IMR-90 (cell line): ENCODE results near the gene LAPTM5. TPM values are rescaled to one million over a fixed set of nuclear protein-coding genes. Genes with fewer than 3 reads are reported as not detected.

Experiments
- ATAC-seq: fragments of 200-7000 bp; cut with Tn5 transposase; 2 replicates; pipeline ENCODE4 v1.9.1; 2020; ENCODE audit warnings: low read depth, mild to moderate bottlenecking, moderate library complexity
- BruUV-seq: library from RNA; stranded (reverse); fragments of 400-500 nt; replicated peaks from 2 replicates; lab custom pipeline; 2021; lab: Mats Ljungman, UMichigan
- CTCF ChIA-PET: fragments of 300-600 bp; formaldehyde crosslinking; extraction: SDS; loops from one replicate; lab custom pipeline; 2021; ENCODE audit warnings: antibody characterized with exemption; lab: Yijun Ruan, JAX
- POLR2A ChIA-PET: fragments of 300-600 bp; sonication (Branson Sonifier 250); formaldehyde crosslinking; loops from one replicate; lab custom pipeline; 2022; ENCODE audit warnings: antibody characterized with exemption; ENCODE audit not compliant: unreplicated experiment; lab: Charles Lee
- DNase-seq: peaks from one replicate; pipeline ENCODE4 v3.0.0; 2013
- H2AFZ ChIP-seq: replicated peaks from 2 replicates; pipeline ENCODE3; 2013; ENCODE audit warnings: low read length, mild to moderate bottlenecking; ENCODE audit not compliant: poor library complexity
- H2AK5ac ChIP-seq: 2 replicates; pipeline ENCODE4 v1.6.1; 2013; ENCODE audit warnings: low read depth, low read length, inconsistent platforms
- H2AK9ac ChIP-seq: replicated peaks from 2 replicates; pipeline ENCODE3; 2013; ENCODE audit warnings: mild to moderate bottlenecking, low read depth, low read length, moderate library complexity; ENCODE audit not compliant: poor library complexity
- H2BK120ac ChIP-seq: 2 replicates; pipeline ENCODE4 v1.6.1; 2013; ENCODE audit warnings: low read depth, low read length, inconsistent platforms
- H2BK15ac ChIP-seq: 3 replicates; pipeline ENCODE4 v1.6.1; 2013; ENCODE audit warnings: low read depth, low read length, inconsistent platforms
- H2BK20ac ChIP-seq: 2 replicates; pipeline ENCODE4 v1.6.1; 2013; ENCODE audit warnings: low read depth, mild to moderate bottlenecking, inconsistent platforms, low read length, moderate library complexity
- H2BK5ac ChIP-seq: 2 replicates; pipeline ENCODE4 v1.6.1; 2013; ENCODE audit warnings: mild to moderate bottlenecking, low read depth, low read length, inconsistent platforms; ENCODE audit not compliant: poor library complexity, severe bottlenecking
- H3K14ac ChIP-seq: replicated peaks from 2 replicates; pipeline ENCODE4 v1.6.1; 2013; ENCODE audit warnings: low read depth, low read length, inconsistent platforms
- H3K18ac ChIP-seq: 2 replicates; pipeline ENCODE4 v1.6.1; 2013; ENCODE audit warnings: low read depth, low read length, control low read depth
- H3K23ac ChIP-seq: 2 replicates; pipeline ENCODE4 v1.6.1; 2013; ENCODE audit warnings: low read depth, low read length, inconsistent platforms
- H3K27ac ChIP-seq: 2 replicates; pipeline ENCODE4 v1.5.1; 2013; ENCODE audit warnings: mild to moderate bottlenecking, control low read depth, low read length; ENCODE audit not compliant: insufficient read depth
- H3K27me3 ChIP-seq: 2 replicates; pipeline ENCODE4 v1.6.1; 2013; ENCODE audit warnings: low read length; ENCODE audit not compliant: control insufficient read depth, insufficient read depth
- H3K36me3 ChIP-seq: 2 replicates; pipeline ENCODE4 v1.6.1; 2013; ENCODE audit warnings: low read length, mixed read lengths; ENCODE audit not compliant: control insufficient read depth, insufficient read depth
- H3K4ac ChIP-seq: 2 replicates; pipeline ENCODE4 v1.6.1; 2013; ENCODE audit warnings: low read depth, low read length, inconsistent platforms
- H3K4me1 ChIP-seq: 2 replicates; pipeline ENCODE4 v1.6.1; 2013; ENCODE audit warnings: low read length, mixed read lengths; ENCODE audit not compliant: control insufficient read depth, insufficient read depth
- H3K4me2 ChIP-seq: 2 replicates; pipeline ENCODE4 v1.6.1; 2013; ENCODE audit warnings: low read depth, mild to moderate bottlenecking, control low read depth, low read length, moderate library complexity
- H3K4me3 ChIP-seq: 2 replicates; pipeline ENCODE4 v1.5.1; 2013; ENCODE audit warnings: low read depth, mild to moderate bottlenecking, control low read depth, low read length, moderate library complexity; ENCODE audit not compliant: insufficient read depth
- H3K56ac ChIP-seq: 2 replicates; pipeline ENCODE4 v1.6.1; 2013; ENCODE audit warnings: low read length, inconsistent platforms; ENCODE audit not compliant: insufficient read depth; ENCODE audit errors: extremely low read depth
- H3K79me1 ChIP-seq, 2 experiments: 2 replicates each; pipeline ENCODE4 v1.6.1; 2013; ENCODE audit warnings: low read length in 2 of 2, inconsistent platforms in 1 of 2, low read depth in 1 of 2
- H3K9ac ChIP-seq: 2 replicates; pipeline ENCODE4 v1.6.1; 2013; ENCODE audit warnings: low read depth, low read length, control low read depth
- H3K9me1 ChIP-seq: 2 replicates; pipeline ENCODE4 v1.6.1; 2013; ENCODE audit warnings: low read length, inconsistent platforms; ENCODE audit not compliant: insufficient read depth
- H3K9me3 ChIP-seq: 2 replicates; pipeline ENCODE4 v1.6.1; 2013; ENCODE audit warnings: low read length; ENCODE audit not compliant: control insufficient read depth, insufficient read depth
- H4K20me1 ChIP-seq: 2 replicates; pipeline ENCODE4 v1.6.1; 2013; ENCODE audit warnings: low read length, inconsistent platforms; ENCODE audit not compliant: insufficient read depth
- H4K5ac ChIP-seq: 2 replicates; pipeline ENCODE4 v1.6.1; 2013; ENCODE audit warnings: mild to moderate bottlenecking, low read depth, low read length, control low read depth
- H4K8ac ChIP-seq, 2 experiments: 2 replicates each; pipeline ENCODE4 v1.6.1; 2013; ENCODE audit warnings: low read depth in 2 of 2, low read length in 2 of 2, control low read depth in 1 of 2, inconsistent platforms in 1 of 2
- H4K91ac ChIP-seq: 2 replicates; pipeline ENCODE4 v1.6.1; 2013; ENCODE audit warnings: low read depth, low read length, inconsistent platforms; ENCODE audit not compliant: insufficient read depth
- CHD1 ChIP-seq: IDR thresholded peaks from 2 replicates; pipeline ENCODE4 v1.6.1; 2012; ENCODE audit warnings: low read depth, low read length, improper control_type of control experiment
- MAZ ChIP-seq: IDR thresholded peaks from 2 replicates; pipeline ENCODE4 v1.6.1; 2012; ENCODE audit warnings: low read depth, mild to moderate bottlenecking, low read length, improper control_type of control experiment, moderate library complexity, borderline replicate concordance
- RFX5 ChIP-seq: IDR thresholded peaks from 2 replicates; pipeline ENCODE4 v1.8.0; 2012; ENCODE audit warnings: low read depth, mild to moderate bottlenecking, low read length, moderate library complexity
- WGBS, 2 experiments: methylation state at CpG; one replicate each; pipeline versions ENCODE4 v1.1.5 to v1.1.7; 2013; ENCODE audit warnings: missing lambda C conversion rate in 2 of 2; ENCODE audit not compliant: insufficient read length in 1 of 2; ENCODE audit errors: extremely low coverage in 2 of 2; 5-methylcytosine and 5-hydroxymethylcytosine counted together
- dilution Hi-C: fragments of 300-500 bp; cut with HindIII; formaldehyde crosslinking; loops from one replicate; pipeline ENCODE4 v1.14.3; 2018; ENCODE audit warnings: low sequenced_read_pairs; ENCODE audit not compliant: unreplicated experiment
- in situ Hi-C: fragments of 300-500 bp; cut with MboI; formaldehyde crosslinking; loops from 3 replicates; pipeline ENCODE4 v1.14.3; 2019; ENCODE audit warnings: low sequenced_read_pairs, inconsistent platforms, mixed read lengths
- intact Hi-C: fragments of 100-400 bp; cut with micrococcal nuclease; formaldehyde crosslinking; loops from 2 replicates; pipeline ENCODE4 v1.10.0; 2022
- polyA plus RNA-seq, 3 experiments: library from polyadenylated mRNA; depleted of rRNA; stranded (reverse); fragments of >200 nt; gene quantifications; 2 replicates each; pipeline ENCODE4 v1.2.3, GENCODE V29; 2012; ENCODE audit warnings: low replicate concordance in 1 of 3
- total RNA-seq: library from RNA; depleted of rRNA; stranded (reverse); fragments of >200 nt; gene quantifications from 2 replicates; pipeline ENCODE4 v1.2.3, GENCODE V29; 2012

Gene LAPTM5
- total and polyA plus RNA-seq, 2 of the 4 experiments (the other 2 are of a cell fraction): 0.09 TPM; not detected in 1

GRCh38 chr1:30744060-30744756 lies 13.4 kb downstream of the LAPTM5 start:
- Histone ChIP-seq H2AK9ac (no peak overlapping the region), H4K8ac (no peak overlapping the region), H3K56ac (no peak overlapping the region), H3K9me3 (no peaks in the 10 kb centered on the region), H3K9ac (no peak overlapping the region), H4K5ac (no peak overlapping the region), H3K27me3 (peaks cover 17% of the 10 kb centered on the region; the same call in 1 of the 2 replicates), H2BK15ac (no peak overlapping the region), H3K79me1 (no peaks in the 10 kb centered on the region), H2AFZ (no peak overlapping the region), H3K27ac (no peak overlapping the region), H2AK5ac (no peak overlapping the region), H3K18ac (no peak overlapping the region), H4K91ac (no peak overlapping the region), H2BK5ac (no peak overlapping the region), H3K4me1 (peaks cover 6% of the 10 kb centered on the region), H3K4me3 (no peak overlapping the region), H2BK20ac (no peak overlapping the region), H3K9me1 (peaks cover 5% of the 10 kb centered on the region; the same call in 1 of the 2 replicates), H3K23ac (no peak overlapping the region), H2BK120ac (no peak overlapping the region), H3K36me3 (no peaks in the 10 kb centered on the region), H3K4me2 (no peak overlapping the region), H3K14ac (no peak overlapping the region), H4K20me1 (no peaks in the 10 kb centered on the region), H3K4ac (no peak overlapping the region)
- peak; percentile 73 for DNase-seq
- TF ChIP-seq CHD1 (no peak), MAZ (no peak), RFX5 (no peak)
- CTCF ChIA-PET: interaction anchor here (0.6 kb wide), 1 partner anchor 17 kb away, joined by 3 read pairs; no protein-coding TSS in a partner anchor
- dilution Hi-C loops: no loop called here
- POLR2A ChIA-PET: no interaction called here
- no CpG with 5 or more reads among the region's 7 CpGs for WGBS, 2 experiments
- in situ Hi-C loops: no loop called here
- BruUV-seq: no TSS peak
- intact Hi-C loops: no loop called here
- peak; percentile 42 for ATAC-seq
